Stomach smooth muscle (tissue), 2 donors: ENCODE results near the gene VEGFB.

Experiments
- H3K27ac ChIP-seq: one replicate; pipeline ENCODE4 v1.7.0; 2013; ENCODE audit warnings: mild to moderate bottlenecking, low read length, inconsistent platforms
- H3K27me3 ChIP-seq, 2 donors: one replicate each; pipeline ENCODE4 v1.7.0; 2013; ENCODE audit warnings: low read length in 2 of 2; ENCODE audit not compliant: insufficient read depth in 2 of 2, control insufficient read depth in 1 of 2
- H3K36me3 ChIP-seq, 2 donors: one replicate each; pipeline ENCODE4 v1.7.0; 2013; ENCODE audit warnings: low read length in 2 of 2; ENCODE audit not compliant: control insufficient read depth in 2 of 2, insufficient read depth in 2 of 2
- H3K4me1 ChIP-seq: one replicate; pipeline ENCODE4 v1.7.0; 2013; ENCODE audit warnings: low read length; ENCODE audit not compliant: control insufficient read depth, insufficient read depth
- H3K4me3 ChIP-seq, 2 donors: one replicate each; pipeline ENCODE4 v1.7.0; 2013; ENCODE audit warnings: low read length in 2 of 2
- H3K9ac ChIP-seq, 2 donors: one replicate each; pipeline ENCODE4 v1.7.0; 2013; ENCODE audit warnings: low read length in 2 of 2, mild to moderate bottlenecking in 1 of 2
- H3K9me3 ChIP-seq, 2 donors: one replicate each; pipeline ENCODE4 v1.7.0; 2013; ENCODE audit warnings: low read length in 2 of 2; ENCODE audit not compliant: control insufficient read depth in 2 of 2
- donor health status: healthy.
- donor health status: Pancreatic carcinoma.

Gene VEGFB

GRCh38 chr11:64248578-64248977, 14.2 kb downstream of the VEGFB start:
- Histone ChIP-seq H3K27ac (no peak overlapping the region), H3K9ac (no peak overlapping the region), H3K4me1 (peaks cover 54% of the 10 kb centered on the region)

GRCh38 chr11:64249038-64249437, 14.7 kb downstream of the VEGFB start:
- Histone ChIP-seq H3K27ac (no peak overlapping the region), H3K9ac (no peak overlapping the region), H3K4me1 (peaks cover 56% of the 10 kb centered on the region), H3K36me3 (no peaks in the 10 kb centered on the region), H3K27me3 (no peaks in the 10 kb centered on the region), H3K9me3 (no peaks in the 10 kb centered on the region), H3K4me3 (no peak overlapping the region)

More at GRCh38 chr11:64248578-64248977, 14.2 kb downstream of the VEGFB start:
- Histone ChIP-seq H3K27me3 (no peaks in the 10 kb centered on the region), H3K9me3 (no peaks in the 10 kb centered on the region), H3K4me3 (no peak overlapping the region), H3K36me3 (peaks cover 0 to 4% of the 10 kb centered on the region in 2 donors)

- Histone ChIP-seq H3K36me3 (no peaks in the 10 kb centered on the region), H3K4me1 (peaks cover 53% of the 10 kb centered on the region), H3K9ac (no peak overlapping the region), H3K27ac (no peak overlapping the region), H3K27me3 (no peaks in the 10 kb centered on the region), H3K4me3 (no peak overlapping the region), H3K9me3 (no peaks in the 10 kb centered on the region)
These were observed 15.4 kb downstream of the VEGFB start for GRCh38 chr11:64249563-64250414.

- Histone ChIP-seq H3K9me3 (no peaks in the 10 kb centered on the region), H3K9ac (no peak overlapping the region), H3K4me1 (peaks cover 47% of the 10 kb centered on the region), H3K27ac (no peak overlapping the region), H3K27me3 (no peaks in the 10 kb centered on the region), H3K36me3 (peaks cover under 1 to 3% of the 10 kb centered on the region in 2 donors), H3K4me3 (peak overlapping the region; percentile 75 to 77)
These were observed 16.1 kb downstream of the VEGFB start for GRCh38 chr11:64250415-64251015.

GRCh38 chr11:64251016-64251752, 16.8 kb downstream of the VEGFB start, which contains the start of gene PLCB3:
Gene PLCB3 (plus strand): TSS chr11:64251530. CDS start chr11:64251650, 120 bp downstream.
- Histone ChIP-seq H3K36me3 (peaks cover 6% of the 10 kb centered on the region in 2 donors), H3K27ac (no peak within 1 kb of the TSS), H3K9ac (peak within 1 kb of the TSS; percentile 69 to 75), H3K4me1 (peaks cover 40% of the 10 kb centered on the region), H3K4me3 (peak within 1 kb of the TSS; percentile 77 to 81), H3K27me3 (no peaks in the 10 kb centered on the region), H3K9me3 (no peaks in the 10 kb centered on the region)

GRCh38 chr11:64251753-64252002, 17.3 kb downstream of the VEGFB start:
- Histone ChIP-seq H3K9me3 (no peaks in the 10 kb centered on the region), H3K4me3 (peak overlapping the region; percentile 77 to 81), H3K36me3 (peaks cover 8 to 10% of the 10 kb centered on the region in 2 donors), H3K9ac (peak overlapping the region; percentile 69 to 75), H3K27me3 (no peaks in the 10 kb centered on the region), H3K27ac (no peak overlapping the region), H3K4me1 (peaks cover 39% of the 10 kb centered on the region)

- Histone ChIP-seq H3K9me3 (no peaks in the 10 kb centered on the region), H3K4me1 (peaks cover 35% of the 10 kb centered on the region), H3K9ac (peak overlapping the region; percentile 69 to 75), H3K36me3 (peaks cover 9 to 10% of the 10 kb centered on the region in 2 donors), H3K27ac (no peak overlapping the region), H3K4me3 (peak overlapping the region; percentile 77 to 81), H3K27me3 (no peaks in the 10 kb centered on the region)
These were observed 17.9 kb downstream of the VEGFB start for GRCh38 chr11:64252003-64252872.

- H3K36me3 ChIP-seq, result peaks cover 9 to 10% of the 10 kb centered on the region in 2 donors
- H3K4me3 ChIP-seq, result peak overlapping the region in 1 of 2 donors; percentile 81
- peaks cover 28% of the 10 kb centered on the region for H3K4me1 ChIP-seq
- H3K9me3 ChIP-seq, result no peaks in the 10 kb centered on the region
- H3K27ac ChIP-seq, result no peak overlapping the region
- peak overlapping the region in 1 of 2 donors; percentile 2 for H3K9ac ChIP-seq
- H3K27me3 ChIP-seq, result no peaks in the 10 kb centered on the region
These were observed 18.7 kb downstream of the VEGFB start for GRCh38 chr11:64253043-64253442.

- Histone ChIP-seq H3K27ac (no peak overlapping the region), H3K36me3 (peaks cover 11 to 13% of the 10 kb centered on the region in 2 donors), H3K4me3 (peak overlapping the region in 1 of 2 donors; percentile 81), H3K9ac (peak overlapping the region in 1 of 2 donors; percentile 21), H3K27me3 (no peaks in the 10 kb centered on the region), H3K9me3 (no peaks in the 10 kb centered on the region), H3K4me1 (peaks cover 28% of the 10 kb centered on the region)
These were observed 19.1 kb downstream of the VEGFB start for GRCh38 chr11:64253481-64253880.

GRCh38 chr11:64254326-64254725, 19.9 kb downstream of the VEGFB start:
- Histone ChIP-seq H3K4me1 (peaks cover 28% of the 10 kb centered on the region), H3K36me3 (peaks cover 14 to 15% of the 10 kb centered on the region in 2 donors)

More at GRCh38 chr11:64254326-64254725, 19.9 kb downstream of the VEGFB start:
- Histone ChIP-seq H3K27ac (no peak overlapping the region), H3K27me3 (no peaks in the 10 kb centered on the region), H3K9me3 (no peaks in the 10 kb centered on the region), H3K9ac (no peak overlapping the region), H3K4me3 (no peak overlapping the region)
